HepG2 (cell line): ENCODE data around the gene SPOCD1. TPM values are rescaled to one million over a fixed set of nuclear protein-coding genes. Genes with fewer than 3 reads are reported as not detected.

Experiments used
- ATAC-seq: fragments of 200-7000 bp; cut with Tn5 transposase; 3 replicates; pipeline ENCODE4 v1.9.1; 2020; ENCODE audit warnings: mild to moderate bottlenecking, moderate library complexity
- BruUV-seq: library from RNA; stranded (reverse); fragments of 400-500 nt; replicated peaks from 2 replicates; lab custom pipeline; 2021; lab: Mats Ljungman, UMichigan
- CTCF ChIA-PET: fragments of 300-600 bp; formaldehyde crosslinking; extraction: SDS; loops from one replicate; lab custom pipeline; 2021; ENCODE audit warnings: low total read pairs, inconsistent platforms, low intra/inter-chr PET ratio; lab: Yijun Ruan, JAX
- POLR2A ChIA-PET: fragments of 350-600 bp; sonication (Branson Sonifier 250); formaldehyde crosslinking; loops from one replicate; lab custom pipeline; 2020; ENCODE audit warnings: antibody characterized with exemption, inconsistent platforms; lab: Yijun Ruan, JAX
- DNase-seq: peaks from one replicate; pipeline ENCODE4 v3.0.0-alpha.2; 2015; ENCODE audit warnings: low spot score
- FAIRE-seq: peaks from 3 replicates; lab custom pipeline; 2011; peaks lifted over from hg19 to GRCh38; lab: Jason Lieb, UNC
- H2AFZ ChIP-seq: one replicate; pipeline ENCODE4 v1.6.1; 2011; ENCODE audit warnings: low read length, inconsistent platforms
- H3K27ac ChIP-seq: fragments of 300-600 bp; 3 replicates; pipeline ENCODE4 v1.8.0; 2011; ENCODE audit warnings: mixed run types, mild to moderate bottlenecking, mixed read lengths, low read length, inconsistent platforms; ENCODE audit not compliant: insufficient read depth; ENCODE audit errors: extremely low read length
- H3K27me3 ChIP-seq, 2 experiments: fragments of 200-600 bp in 1 of 2; 2 replicates in 1 of 2; 3 replicates in 1 of 2; pipeline versions ENCODE4 v1.6.0 to v1.8.0; 2011; ENCODE audit warnings: low read length in 2 of 2, mild to moderate bottlenecking in 2 of 2, moderate library complexity in 2 of 2, inconsistent platforms in 1 of 2; ENCODE audit not compliant: insufficient read depth in 2 of 2, control insufficient read depth in 1 of 2
- H3K36me3 ChIP-seq, 2 experiments: fragments of 200-600 bp in 1 of 2; replicated peaks in 1 of 2; 2 replicates in 1 of 2; 3 replicates in 1 of 2; pipeline versions ENCODE4 v1.5.1 to v1.8.0; 2011; ENCODE audit warnings: low read length in 2 of 2, inconsistent platforms in 1 of 2; ENCODE audit not compliant: insufficient read depth in 2 of 2, control insufficient read depth in 1 of 2
- H3K4me1 ChIP-seq: 2 replicates; pipeline ENCODE4 v1.5.1; 2012; ENCODE audit warnings: low read length, inconsistent platforms; ENCODE audit not compliant: insufficient read depth
- H3K4me2 ChIP-seq: 2 replicates; pipeline ENCODE4 v1.6.0; 2011; ENCODE audit warnings: low read depth, low read length, inconsistent platforms
- H3K4me3 ChIP-seq, 3 experiments: fragments of 200-600 bp in 1 of 3; sonication (generic), shearing (Covaris generic) in 1 of 3; replicated peaks in 1 of 3; 2 replicates each; pipeline ENCODE4 v1.5.1; 2011 to 2016; ENCODE audit warnings: low read length in 3 of 3, inconsistent platforms in 2 of 3, low read depth in 2 of 3, mild to moderate bottlenecking in 2 of 3, control low read depth in 1 of 3, mixed read lengths in 1 of 3; ENCODE audit not compliant: insufficient read depth in 1 of 3
- H3K79me2 ChIP-seq: one replicate; pipeline ENCODE4 v1.6.1; 2011; ENCODE audit warnings: low read length, inconsistent platforms; ENCODE audit not compliant: insufficient read depth
- H3K9ac ChIP-seq: 2 replicates; pipeline ENCODE4 v1.6.0; 2011; ENCODE audit warnings: mild to moderate bottlenecking, low read depth, low read length, inconsistent platforms; ENCODE audit not compliant: insufficient read depth
- H3K9me3 ChIP-seq: 2 replicates; pipeline ENCODE4 v1.5.1; 2012; ENCODE audit warnings: mild to moderate bottlenecking, low read length
- H4K20me1 ChIP-seq: 2 replicates; pipeline ENCODE4 v1.6.0; 2011; ENCODE audit warnings: inconsistent platforms, mild to moderate bottlenecking, low read length, moderate library complexity; ENCODE audit not compliant: insufficient read depth
- HMGXB3 ChIP-seq: sonication (generic); formaldehyde crosslinking; IDR thresholded peaks from 2 replicates; pipeline ENCODE4 v1.4.0; 2020; ENCODE audit warnings: missing genetic modification reagents, borderline replicate concordance
- NR2F2 ChIP-seq: IDR thresholded peaks from 2 replicates; pipeline ENCODE4 v1.6.1; 2012; ENCODE audit warnings: low read depth, inconsistent platforms, borderline replicate concordance
- RXRB ChIP-seq: IDR thresholded peaks from 2 replicates; pipeline ENCODE4 v1.6.1; 2016; ENCODE audit warnings: borderline replicate concordance, missing genetic modification reagents, missing compliant biosample characterization
- SAFB2 ChIP-seq: sonication (generic); formaldehyde crosslinking; IDR thresholded peaks from 2 replicates; pipeline ENCODE4 v1.5.1; 2020; ENCODE audit warnings: missing genetic modification reagents, low read depth, mild to moderate bottlenecking, borderline replicate concordance
- ZBTB10 ChIP-seq: sonication (generic); formaldehyde crosslinking; IDR thresholded peaks from 2 replicates; pipeline ENCODE4 v1.4.0; 2020; ENCODE audit warnings: missing genetic modification reagents, borderline replicate concordance
- WGBS: methylation state at CpG from one replicate; pipeline ENCODE4 v1.1.6; 2017; ENCODE audit warnings: low lambda C conversion rate; 5-methylcytosine and 5-hydroxymethylcytosine counted together
- in situ Hi-C: cut with HindIII; loops from 2 replicates; pipeline ENCODE4 v1.10.0; 2017; ENCODE audit warnings: low pct_unique_long_range_greater_than_20kb; ENCODE audit not compliant: extremely low pct_ligation_motif_present
- intact Hi-C: fragments of 100-400 bp; cut with micrococcal nuclease; formaldehyde crosslinking; loops from one replicate; pipeline ENCODE4 v1.10.0; 2022; ENCODE audit not compliant: unreplicated experiment
- polyA plus RNA-seq, 8 experiments: library from polyadenylated mRNA; depleted of rRNA in 3 of 8; stranded (reverse) in 7 of 8; unstranded in 1 of 8; fragments of >200 nt; fragmentation: Illumina TruSeq in 4 of 8; extraction: Trizol in 4 of 8; gene quantifications; 2 replicates each; pipeline versions ENCODE4 v1.2.1 to v1.2.3, GENCODE V29; 2011 to 2016; ENCODE audit warnings: low read depth in 4 of 8, missing spikeins in 1 of 8, mixed read lengths in 1 of 8; ENCODE audit not compliant: insufficient read depth in 1 of 8
- total RNA-seq, 5 experiments: library from RNA; depleted of rRNA; stranded (reverse); fragments of >200 nt; fragmentation: Illumina TruSeq; extraction: Trizol; gene quantifications; 2 replicates each; pipeline ENCODE4 v1.2.3, GENCODE V29; 2016; ENCODE audit warnings: low read depth in 1 of 5

SPOCD1 gene
- total and polyA plus RNA-seq, 2 of the 13 experiments (the other 11 are each of a cell fraction or from before 2014, with no cell fraction given) = 0.24 to 0.29 TPM

DNA sequence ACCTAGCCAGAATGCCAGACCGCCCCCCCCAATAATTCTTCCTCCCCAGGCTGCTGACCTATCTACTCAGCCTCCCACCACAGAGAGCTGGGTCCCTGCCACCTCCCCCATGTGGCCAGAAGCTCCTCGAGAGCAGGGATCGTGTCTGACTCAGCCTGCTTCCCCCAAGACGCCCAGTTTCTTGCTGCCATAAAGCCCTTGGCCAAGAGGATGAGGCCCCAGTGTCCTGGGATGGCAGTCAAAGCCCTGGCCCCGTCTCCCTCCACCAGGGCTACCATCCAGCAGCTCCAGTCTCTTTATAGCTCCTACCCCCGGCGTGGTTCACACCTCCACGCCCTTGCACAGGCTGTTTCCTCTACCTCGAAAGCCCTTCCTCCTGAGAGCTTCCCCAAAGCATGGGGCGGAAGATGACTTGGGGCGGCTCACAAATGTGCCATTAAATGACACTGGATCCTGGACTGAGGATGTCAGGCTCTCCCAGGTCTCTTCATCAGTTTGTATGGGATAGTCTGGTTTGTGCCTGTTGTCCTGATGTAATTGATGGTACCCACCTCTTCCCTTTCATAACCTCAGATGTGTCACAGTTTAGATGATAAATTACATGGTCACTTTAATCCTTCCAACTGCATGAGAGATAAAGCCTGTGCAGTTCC lies 64.8 kb downstream of the SPOCD1 start:
- no TSS peak for BruUV-seq
- H3K4me2 ChIP-seq = no peak overlapping the region
- 0 out of 2 replicates have a peak, but pooled peaks cover 8% of the 10 kb centered on the region for H3K4me1 ChIP-seq
- FAIRE-seq = no peak
- peaks cover 5 to 77% of the 10 kb centered on the region in 2 experiments; a peak in 4 of 5 replicates for H3K27me3 ChIP-seq
- intact Hi-C loops = no loop called here
- DNase-seq = no peak
- ATAC-seq = no peak
- no peak overlapping the region for H3K4me3 ChIP-seq
- no peaks in the 10 kb centered on the region for H3K9me3 ChIP-seq
- in situ Hi-C loops = no loop called here
- WGBS = 20% methylated on average over 10 of the region's 11 CpGs
- no peaks in the 10 kb centered on the region for H3K36me3 ChIP-seq
- H4K20me1 ChIP-seq = no peaks in the 10 kb centered on the region
- H3K79me2 ChIP-seq = no peaks in the 10 kb centered on the region
- no peak overlapping the region for H3K9ac ChIP-seq
- no peak overlapping the region for H3K27ac ChIP-seq
- H2AFZ ChIP-seq = no peak overlapping the region
- ChIA-PET POLR2A (no interaction called here), CTCF (no interaction called here)
- no peak for TF ChIP-seq ZBTB10 (CRISPR knock-in tag)
- TF ChIP-seq NR2F2 = no peak
- no peak for TF ChIP-seq RXRB
- no peak for TF ChIP-seq HMGXB3 (CRISPR knock-in tag)
- no peak for TF ChIP-seq SAFB2 (CRISPR knock-in tag)
